Memory B cell (primary cell): Measurements from ENCODE around the gene LOC101059915.
"Not testable (repeated sequence)": the region's sequence is repeated elsewhere in the genome, so short reads cannot be mapped to it uniquely, and the experiment has no call there.

ENCODE experiments used
- ATAC-seq: fragments of 150-1000 bp; cut with Tn5 transposase; 2 replicates; pipeline ENCODE4 v1.10.0; 2021; ENCODE audit warnings: low read depth, mild to moderate bottlenecking, moderate library complexity
- DNase-seq, 2 donors: peaks; one replicate each; pipeline ENCODE4 v3.0.0; 2022; ENCODE audit warnings: low spot score in 2 of 2
- H3K27ac Mint-ChIP-seq: one replicate; pipeline ENCODE4 v1.8.0; 2022; ENCODE audit warnings: mild to moderate bottlenecking, moderate library complexity, mixed read lengths
- H3K27me3 Mint-ChIP-seq: one replicate; pipeline ENCODE4 v1.8.0; 2022; ENCODE audit warnings: mixed read lengths
- H3K36me3 Mint-ChIP-seq: one replicate; pipeline ENCODE4 v1.8.0; 2022; ENCODE audit warnings: mild to moderate bottlenecking, mixed read lengths
- H3K4me1 Mint-ChIP-seq: one replicate; pipeline ENCODE4 v1.8.0; 2022; ENCODE audit warnings: mixed read lengths
- H3K4me3 Mint-ChIP-seq: one replicate; pipeline ENCODE4 v1.8.0; 2022; ENCODE audit warnings: mild to moderate bottlenecking, moderate library complexity, mixed read lengths
- H3K9me3 Mint-ChIP-seq: one replicate; pipeline ENCODE4 v1.8.0; 2022; ENCODE audit warnings: mixed read lengths

The LOC101059915 gene

DNA sequence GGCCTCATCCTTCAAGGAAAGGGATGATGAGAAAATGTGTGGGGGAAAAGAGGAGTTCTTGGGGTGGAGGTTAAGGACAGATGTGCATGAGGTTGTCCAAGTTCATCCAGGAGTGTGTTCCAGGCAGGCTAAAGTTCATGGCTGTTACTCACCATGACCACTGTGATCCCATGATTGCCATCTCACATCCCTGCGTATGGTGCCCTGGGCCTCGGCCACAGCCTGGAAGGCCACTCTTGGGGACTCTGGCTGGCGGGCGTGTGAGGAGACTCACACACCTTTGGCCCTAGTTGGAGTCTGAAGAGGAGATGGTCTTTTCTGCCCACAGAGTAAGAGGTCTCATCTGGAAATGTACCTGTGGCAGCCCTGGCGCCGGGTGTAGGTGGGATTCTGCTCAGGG is 7.4 kb upstream of the LOC101059915 start:
- H3K4me1 Mint-ChIP-seq, result peaks cover 11% of the 10 kb centered on the region

DNA sequence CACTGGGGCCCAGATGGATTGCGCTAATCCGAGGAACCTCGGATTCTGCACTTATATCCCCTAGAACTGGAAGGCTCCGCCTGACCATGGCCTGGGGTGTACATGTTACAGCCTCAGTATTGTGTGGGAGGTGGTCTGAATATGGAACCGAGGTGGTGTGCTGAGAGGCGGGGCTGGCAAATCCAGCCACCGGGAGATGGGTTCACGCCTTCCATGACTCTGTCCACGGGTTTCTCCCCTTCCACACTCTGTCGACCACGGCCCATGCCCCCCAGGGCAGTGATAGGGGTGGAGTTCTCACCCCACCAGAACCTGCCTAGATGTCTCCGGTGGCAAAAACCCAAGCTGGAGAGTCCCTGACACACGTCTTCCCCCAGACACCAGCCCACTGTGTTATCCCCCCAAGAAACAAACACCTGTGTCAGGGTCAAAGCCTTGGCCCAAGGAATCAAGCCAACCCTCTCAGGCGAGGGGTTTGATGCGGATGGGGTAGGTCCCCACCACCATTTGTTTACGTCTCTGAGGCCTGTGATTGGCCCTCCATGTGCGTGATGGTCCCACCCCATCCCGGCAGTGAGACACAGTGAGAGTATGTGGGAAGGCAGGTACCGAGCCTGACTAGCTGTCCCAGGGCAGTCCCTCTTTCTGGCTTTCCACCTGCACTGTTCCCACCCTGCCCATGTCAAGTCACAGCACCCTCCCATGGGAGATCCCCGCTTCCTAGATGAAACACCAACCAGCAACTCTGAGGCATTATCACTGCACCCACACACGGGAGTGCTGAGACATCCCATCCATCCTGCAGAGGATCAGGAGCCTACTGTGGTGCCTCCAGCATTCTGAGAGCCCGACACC is 6.6 kb upstream of the LOC101059915 start:
- ATAC-seq, result no peak
- Mint-ChIP-seq H3K27me3 (no peaks in the 10 kb centered on the region), H3K27ac (no peak overlapping the region), H3K9me3 (no peaks in the 10 kb centered on the region), H3K4me3 (no peak overlapping the region), H3K36me3 (no peaks in the 10 kb centered on the region), H3K4me1 (peaks cover 11% of the 10 kb centered on the region)
- no peak for DNase-seq

More for the DNA sequence above, 7.4 kb upstream of the LOC101059915 start:
- DNase-seq, result no peak
- no peaks in the 10 kb centered on the region for H3K27me3 Mint-ChIP-seq
- H3K36me3 Mint-ChIP-seq, result no peaks in the 10 kb centered on the region
- ATAC-seq, result no peak
- no peak overlapping the region for H3K4me3 Mint-ChIP-seq
- H3K27ac Mint-ChIP-seq, result no peak overlapping the region
- H3K9me3 Mint-ChIP-seq, result no peaks in the 10 kb centered on the region

DNA sequence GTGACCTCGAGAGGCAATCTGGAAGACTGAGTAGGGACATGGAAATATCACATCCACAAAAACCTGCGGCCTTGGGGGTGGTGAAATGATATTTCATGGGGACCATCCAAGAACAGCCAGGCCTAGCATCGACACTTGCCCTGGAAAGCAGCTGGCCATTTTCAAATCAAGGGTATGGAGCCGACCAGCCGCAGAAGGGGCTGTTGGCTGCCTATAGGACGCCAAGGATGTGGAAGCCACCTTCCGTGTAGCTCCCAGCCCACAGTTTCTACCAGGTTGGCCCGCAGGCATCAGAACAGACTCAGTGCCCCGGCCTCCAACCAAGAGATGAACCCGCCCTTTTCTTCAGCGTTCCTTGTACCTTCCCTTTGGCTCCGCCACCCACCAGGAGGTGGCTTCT is 5.4 kb upstream of the LOC101059915 start:
- Mint-ChIP-seq H3K36me3 (no peaks in the 10 kb centered on the region), H3K4me1 (peaks cover 8% of the 10 kb centered on the region), H3K27me3 (no peaks in the 10 kb centered on the region), H3K4me3 (no peak overlapping the region), H3K9me3 (no peaks in the 10 kb centered on the region), H3K27ac (no peak overlapping the region)
- no peak for ATAC-seq
- no peak for DNase-seq

DNA sequence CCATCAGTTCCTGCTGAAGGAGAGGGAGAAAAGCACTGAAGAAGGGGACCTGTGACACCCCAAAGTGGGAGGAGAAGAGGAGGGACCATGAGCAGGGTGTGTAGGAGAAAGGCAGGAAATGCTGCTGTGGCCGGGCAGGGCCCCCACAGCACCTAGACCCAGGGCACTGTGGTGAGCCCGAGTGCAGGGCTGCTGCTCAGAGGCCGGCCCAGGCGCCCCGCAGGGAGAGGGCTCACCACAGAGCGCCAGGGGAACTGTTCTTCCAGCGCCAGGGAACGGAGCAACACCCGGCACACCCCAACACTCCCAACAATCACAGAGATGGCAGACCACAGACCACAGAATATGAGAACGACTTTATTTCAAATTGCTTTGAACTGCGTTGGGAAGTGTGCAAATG is 4.7 kb upstream of the LOC101059915 start:
- H3K36me3 Mint-ChIP-seq, ATAC-seq, H3K9me3 Mint-ChIP-seq, H3K27me3 Mint-ChIP-seq, DNase-seq, H3K4me1 Mint-ChIP-seq, H3K4me3 Mint-ChIP-seq, H3K27ac Mint-ChIP-seq: not testable (repeated sequence)

DNA sequence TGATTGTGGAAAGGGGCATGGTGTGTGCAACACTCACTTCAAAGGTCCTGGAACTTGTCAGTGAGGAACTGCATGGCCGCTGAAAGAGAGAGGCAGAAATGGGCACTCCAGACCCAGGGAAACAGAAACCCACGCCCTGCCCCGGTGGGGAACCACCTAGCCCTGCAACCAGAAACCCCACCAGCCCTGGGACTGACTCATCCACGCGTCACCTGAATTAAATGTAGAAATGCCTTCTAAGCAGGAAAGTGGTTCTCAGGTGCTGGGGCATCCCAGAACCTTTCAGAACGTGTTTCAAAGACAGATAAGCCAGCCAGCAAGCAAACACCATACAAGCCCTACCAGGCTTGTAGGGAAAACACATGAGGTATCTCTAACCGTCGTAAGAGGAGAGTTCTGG is 4.1 kb upstream of the LOC101059915 start:
- H3K27ac Mint-ChIP-seq, DNase-seq, H3K4me3 Mint-ChIP-seq, H3K27me3 Mint-ChIP-seq, H3K4me1 Mint-ChIP-seq, H3K36me3 Mint-ChIP-seq, ATAC-seq, H3K9me3 Mint-ChIP-seq: not testable (repeated sequence)

DNA sequence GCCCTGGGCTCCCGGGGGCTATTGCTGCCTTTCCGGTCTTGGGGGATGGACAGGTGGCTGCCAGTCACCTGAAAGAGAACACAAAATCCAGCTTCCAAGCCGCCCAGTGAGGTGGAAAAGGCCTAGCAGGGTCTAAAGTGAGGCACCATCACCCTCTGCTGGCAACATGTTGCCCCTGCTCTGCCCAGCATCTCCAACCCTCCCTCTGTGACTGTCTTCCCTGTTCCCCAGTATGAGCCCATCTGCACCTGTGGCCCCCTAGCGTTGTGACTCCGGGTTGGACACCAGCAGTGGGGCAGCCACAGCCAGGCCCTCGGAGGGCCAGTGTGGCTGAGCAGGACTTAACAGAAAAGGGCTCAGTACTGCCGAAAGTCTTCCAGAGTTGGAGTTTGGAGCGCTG is 3.1 kb upstream of the LOC101059915 start:
- not testable (repeated sequence) for H3K36me3 Mint-ChIP-seq, H3K4me3 Mint-ChIP-seq, DNase-seq, H3K27ac Mint-ChIP-seq, H3K27me3 Mint-ChIP-seq, H3K4me1 Mint-ChIP-seq, H3K9me3 Mint-ChIP-seq
- ATAC-seq, result peak; percentile 50

DNA sequence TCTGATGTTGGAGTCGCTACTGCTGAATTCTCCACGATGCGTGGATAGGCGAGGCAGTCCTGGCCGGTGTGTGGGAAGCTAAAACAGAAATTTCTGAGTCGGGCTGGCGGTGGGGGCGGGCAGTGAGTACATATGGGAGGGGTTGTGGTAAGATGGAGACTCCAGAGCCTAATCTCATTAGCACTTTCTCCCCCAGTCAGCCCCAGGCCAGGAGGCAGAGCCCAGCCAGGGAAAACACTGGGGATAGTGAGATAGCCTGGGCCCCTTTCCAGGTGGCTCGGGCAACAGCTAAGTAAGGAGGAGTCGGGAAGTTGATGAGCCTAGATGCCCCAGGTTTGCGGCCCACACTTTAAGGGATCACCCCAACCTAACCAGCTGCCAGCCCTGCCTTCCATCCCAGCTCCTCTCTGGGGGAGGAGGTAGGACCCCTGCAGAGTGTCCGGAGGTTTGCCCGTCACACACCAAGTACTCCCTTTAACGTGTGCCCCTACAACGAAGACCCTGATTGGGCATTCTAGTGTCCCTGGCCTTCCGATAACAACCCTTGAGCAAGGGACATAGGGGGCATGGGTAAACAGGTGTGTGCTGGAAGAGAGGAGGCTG is 2.4 kb upstream of the LOC101059915 start:
- peaks cover 4% of the 10 kb centered on the region for H3K27me3 Mint-ChIP-seq
- H3K4me3 Mint-ChIP-seq, result no peak overlapping the region
- no peaks in the 10 kb centered on the region for H3K9me3 Mint-ChIP-seq
- H3K36me3 Mint-ChIP-seq, result no peaks in the 10 kb centered on the region
- no peak for DNase-seq
- H3K4me1 Mint-ChIP-seq, result peaks cover 8% of the 10 kb centered on the region
- no peak for ATAC-seq
- no peak overlapping the region for H3K27ac Mint-ChIP-seq

DNA sequence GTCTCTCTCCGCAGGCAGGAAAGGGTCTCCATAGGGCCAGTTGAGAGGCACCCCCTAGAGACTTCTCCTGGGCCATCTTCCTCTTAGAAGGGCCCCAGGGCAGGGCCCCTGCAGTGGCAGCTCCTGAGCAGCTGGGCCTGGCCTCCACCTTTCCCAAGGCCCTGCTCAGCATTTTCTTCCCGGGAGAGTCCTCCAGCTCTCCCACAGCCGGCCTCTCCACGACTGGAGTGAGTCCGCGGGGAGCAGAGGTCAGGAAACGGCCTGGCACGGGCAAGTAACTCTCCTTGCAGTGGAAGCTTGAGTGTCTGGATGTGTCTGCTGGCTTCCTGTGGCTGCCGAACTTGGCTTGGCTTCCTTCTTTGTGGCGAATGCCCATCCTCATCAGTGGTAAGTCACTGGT is 1.6 kb upstream of the LOC101059915 start:
- no peaks in the 10 kb centered on the region for H3K9me3 Mint-ChIP-seq
- ATAC-seq, result no peak
- no peaks in the 10 kb centered on the region for H3K36me3 Mint-ChIP-seq
- H3K4me3 Mint-ChIP-seq, result no peak overlapping the region
- peaks cover 8% of the 10 kb centered on the region for H3K4me1 Mint-ChIP-seq
- DNase-seq, result no peak
- H3K27ac Mint-ChIP-seq, result no peak overlapping the region
- H3K27me3 Mint-ChIP-seq, result peaks cover 4% of the 10 kb centered on the region

DNA sequence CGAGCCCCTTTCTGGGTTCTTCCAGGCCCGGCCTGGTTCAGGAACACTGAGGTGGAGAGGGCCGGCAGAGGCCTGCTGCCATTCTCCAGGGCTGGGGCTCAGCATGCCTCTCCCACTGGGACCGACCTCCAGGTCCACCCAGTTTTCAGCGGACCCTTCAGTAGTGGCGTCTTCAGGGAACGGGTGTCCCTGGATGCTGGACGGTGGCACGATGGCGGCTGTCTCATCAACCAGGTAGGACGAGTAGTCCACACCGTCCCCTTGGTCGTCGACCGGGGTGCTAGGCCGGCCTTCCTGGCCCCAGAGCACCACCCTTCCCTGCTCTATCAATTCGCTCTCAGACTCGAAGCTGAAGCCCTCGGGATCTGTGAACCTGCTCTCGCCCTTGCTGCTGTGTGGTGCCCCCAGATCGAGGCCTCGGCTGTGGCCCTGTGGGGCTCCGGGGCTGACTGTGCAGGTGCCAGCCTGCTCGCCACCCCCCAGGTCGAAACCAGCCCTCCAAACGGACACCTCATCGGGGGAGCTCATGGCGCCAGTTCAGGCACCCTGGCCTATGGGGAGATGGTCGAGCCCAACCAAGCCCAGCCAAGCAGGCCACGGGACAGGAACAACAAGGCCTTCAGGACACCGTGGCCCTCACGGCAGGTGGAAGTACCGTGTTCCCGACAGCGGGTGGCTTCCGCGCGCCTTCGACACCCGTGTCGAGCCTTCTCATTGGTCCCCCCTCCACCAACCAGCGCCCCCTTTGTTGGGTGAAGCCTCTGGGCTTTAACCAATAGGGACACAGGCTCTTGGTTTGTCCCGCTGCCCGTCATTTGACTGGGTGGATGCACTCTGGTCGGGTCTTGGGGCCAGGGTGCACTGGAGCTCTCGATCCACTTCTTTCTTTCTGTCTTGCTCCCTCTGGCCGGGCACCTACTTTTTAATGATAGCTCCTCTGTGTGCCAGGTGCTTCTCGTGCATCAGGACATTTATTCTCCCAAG is 814 bp upstream of the LOC101059915 start:
- H3K4me3 Mint-ChIP-seq, result no peak overlapping the region
- H3K4me1 Mint-ChIP-seq, result peaks cover 8% of the 10 kb centered on the region
- no peaks in the 10 kb centered on the region for H3K36me3 Mint-ChIP-seq
- no peak overlapping the region for H3K27ac Mint-ChIP-seq
- H3K9me3 Mint-ChIP-seq, result no peaks in the 10 kb centered on the region
- DNase-seq, result no peak
- no peak for ATAC-seq
- H3K27me3 Mint-ChIP-seq, result peaks cover 4% of the 10 kb centered on the region

DNA sequence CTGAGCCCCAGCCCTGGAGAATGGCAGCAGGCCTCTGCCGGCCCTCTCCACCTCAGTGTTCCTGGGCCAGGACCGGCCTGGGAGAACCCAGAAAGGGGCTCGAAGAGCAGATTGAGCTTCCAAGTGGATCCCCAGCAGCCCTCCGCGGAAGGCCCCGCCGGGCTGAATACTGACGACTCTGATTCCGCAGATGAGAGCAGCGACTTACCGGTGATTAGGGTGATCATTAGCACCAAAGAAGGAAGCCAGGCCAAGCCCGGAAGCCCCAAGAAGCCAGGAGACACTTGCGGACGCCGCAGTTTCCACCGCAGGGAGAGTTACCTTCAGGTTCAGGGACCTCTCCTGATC is 876 bp downstream of the LOC101059915 start:
- Mint-ChIP-seq H3K4me3 (no peak overlapping the region), H3K9me3 (no peaks in the 10 kb centered on the region), H3K4me1 (peaks cover 5% of the 10 kb centered on the region), H3K36me3 (no peaks in the 10 kb centered on the region), H3K27ac (no peak overlapping the region), H3K27me3 (peaks cover 9% of the 10 kb centered on the region)
- no peak for DNase-seq
- ATAC-seq, result no peak

DNA sequence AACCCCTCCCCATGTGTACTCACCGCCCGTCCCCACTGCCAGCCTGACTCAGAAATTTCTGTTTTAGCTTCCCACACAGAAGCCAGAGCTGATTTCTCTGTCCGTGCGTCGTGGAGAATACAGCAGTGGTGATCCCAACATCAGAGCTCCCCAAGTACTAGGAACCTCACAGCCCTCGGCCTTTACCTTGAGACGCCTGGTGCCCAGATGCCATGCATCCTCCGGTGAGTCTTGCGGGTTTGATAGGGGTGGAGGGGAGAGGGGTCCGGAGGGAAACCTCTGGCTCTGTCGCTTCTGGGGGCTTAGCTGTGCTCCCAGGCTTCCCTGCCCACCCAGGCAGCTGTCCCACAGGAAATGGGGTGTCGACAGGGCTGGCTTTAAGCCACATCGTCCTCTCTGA is 2.1 kb downstream of the LOC101059915 start:
- peaks cover 3% of the 10 kb centered on the region for H3K4me1 Mint-ChIP-seq
- H3K4me3 Mint-ChIP-seq, result no peak overlapping the region
- peaks cover 9% of the 10 kb centered on the region for H3K27me3 Mint-ChIP-seq
- no peaks in the 10 kb centered on the region for H3K36me3 Mint-ChIP-seq
- no peak overlapping the region for H3K27ac Mint-ChIP-seq
- H3K9me3 Mint-ChIP-seq, result no peaks in the 10 kb centered on the region
- ATAC-seq (no peak), DNase-seq (no peak)

DNA sequence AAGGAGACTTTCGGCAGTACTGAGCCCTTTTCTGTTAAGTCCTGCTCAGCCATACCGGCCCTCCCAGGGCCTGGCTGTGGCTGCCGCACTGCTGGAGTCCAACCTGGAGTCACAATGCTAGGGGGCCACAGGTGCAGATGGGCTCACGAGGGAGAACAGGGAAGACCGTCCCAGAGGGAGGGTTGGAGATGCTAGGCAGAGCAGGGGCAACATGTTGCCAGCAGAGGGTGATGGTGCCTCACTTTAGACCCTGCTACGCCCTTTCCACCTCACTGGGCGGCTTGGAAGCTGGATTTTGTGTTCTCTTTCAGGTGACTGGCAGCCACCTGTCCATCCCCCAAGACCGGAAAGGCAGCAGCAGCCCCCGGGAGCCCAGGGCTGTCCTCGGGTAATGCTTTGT is 2.6 kb downstream of the LOC101059915 start:
- H3K4me3 Mint-ChIP-seq, H3K27ac Mint-ChIP-seq, H3K27me3 Mint-ChIP-seq, DNase-seq, H3K9me3 Mint-ChIP-seq, H3K36me3 Mint-ChIP-seq, H3K4me1 Mint-ChIP-seq: not testable (repeated sequence)
- ATAC-seq, result peak; percentile 47

DNA sequence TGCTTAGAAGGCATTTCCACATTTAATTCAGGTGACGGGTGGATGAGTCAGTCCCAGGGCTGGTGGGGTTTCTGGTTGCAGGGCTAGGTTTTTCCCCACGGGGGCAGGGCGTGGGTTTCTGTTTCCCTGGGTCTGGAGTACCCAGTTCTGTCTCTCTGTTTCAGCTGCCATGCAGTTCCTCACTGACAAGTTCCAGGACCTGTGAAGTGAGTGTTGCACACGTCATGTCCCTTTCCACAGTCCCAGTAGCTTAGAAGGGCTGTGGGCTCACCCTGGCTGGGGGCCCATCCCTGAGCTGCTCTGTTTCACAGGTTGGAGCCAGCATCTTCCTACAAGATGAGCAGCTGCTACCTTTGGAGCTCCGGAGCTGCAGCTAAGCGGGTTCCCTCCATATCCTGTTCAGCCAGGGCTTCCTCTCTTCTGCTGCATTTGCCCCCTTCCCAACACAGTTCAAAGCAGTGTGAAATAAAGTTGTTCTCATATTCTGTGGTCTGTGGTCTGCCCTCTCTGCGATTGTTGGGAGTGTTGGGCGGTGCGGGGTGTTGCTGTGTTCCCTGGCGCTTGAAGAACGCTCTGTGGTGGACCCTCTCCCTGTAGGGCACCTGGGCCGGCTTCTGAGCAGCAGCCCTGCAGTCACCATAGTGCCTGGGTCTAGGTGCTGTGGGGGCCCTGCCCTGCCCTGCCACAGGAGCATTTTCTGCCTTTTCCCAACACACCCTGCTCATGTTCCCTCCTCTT is 3.9 kb downstream of the LOC101059915 start:
- H3K4me1 Mint-ChIP-seq, result peaks cover 3% of the 10 kb centered on the region
- H3K36me3 Mint-ChIP-seq, result no peaks in the 10 kb centered on the region
- H3K4me3 Mint-ChIP-seq, result no peak overlapping the region
- no peak for DNase-seq
- no peak for ATAC-seq
- no peaks in the 10 kb centered on the region for H3K9me3 Mint-ChIP-seq
- no peak overlapping the region for H3K27ac Mint-ChIP-seq
- H3K27me3 Mint-ChIP-seq, result peaks cover 9% of the 10 kb centered on the region
